B cell (primary cell): ENCODE measurements around the gene NEUROD1.

Experiments used
- EZH2 ChIP-seq: IDR thresholded peaks from 2 replicates; pipeline ENCODE4 v1.6.1; 2012; ENCODE audit warnings: borderline replicate concordance, low read depth, mild to moderate bottlenecking, moderate library complexity, low read length; ENCODE audit not compliant: insufficient read depth, poor library complexity, severe bottlenecking
- TF ChIP-seq, protein P1 (sequence below): fragments of 200-600 bp; IDR thresholded peaks from one replicate; pipeline ENCODE4 v1.8.0; 2022; ENCODE audit warnings: antibody characterized with exemption, mild to moderate bottlenecking

DNA sequence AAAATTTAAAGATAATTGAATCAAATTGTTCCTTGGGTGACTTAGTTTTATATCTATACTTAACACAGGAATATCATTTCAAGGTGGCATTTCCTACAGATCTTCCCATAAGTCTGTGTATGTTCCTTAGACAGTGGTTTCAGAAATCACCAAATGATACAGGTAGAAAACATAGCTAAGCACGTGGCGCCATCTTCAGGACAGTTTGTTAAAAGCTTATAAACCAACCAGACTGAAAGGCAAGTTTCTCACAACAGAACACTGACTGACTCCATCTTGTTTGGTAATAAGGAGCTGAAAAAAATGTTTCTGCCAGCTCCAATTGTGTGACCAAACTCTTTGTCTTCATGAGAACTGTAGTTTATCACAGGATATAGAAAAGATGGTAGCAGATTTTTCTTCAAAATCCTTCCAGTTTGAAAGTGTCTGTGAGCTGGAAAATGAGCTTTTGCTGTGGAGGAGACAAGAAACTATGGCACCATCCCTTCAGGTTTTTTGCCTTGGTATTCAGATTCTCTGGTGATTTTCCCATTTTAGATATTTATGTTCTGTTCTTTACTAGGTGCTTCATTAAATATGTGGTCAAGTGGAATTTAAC, 34.8 kb upstream of the NEUROD1 start:
- TF ChIP-seq, protein P1, sequence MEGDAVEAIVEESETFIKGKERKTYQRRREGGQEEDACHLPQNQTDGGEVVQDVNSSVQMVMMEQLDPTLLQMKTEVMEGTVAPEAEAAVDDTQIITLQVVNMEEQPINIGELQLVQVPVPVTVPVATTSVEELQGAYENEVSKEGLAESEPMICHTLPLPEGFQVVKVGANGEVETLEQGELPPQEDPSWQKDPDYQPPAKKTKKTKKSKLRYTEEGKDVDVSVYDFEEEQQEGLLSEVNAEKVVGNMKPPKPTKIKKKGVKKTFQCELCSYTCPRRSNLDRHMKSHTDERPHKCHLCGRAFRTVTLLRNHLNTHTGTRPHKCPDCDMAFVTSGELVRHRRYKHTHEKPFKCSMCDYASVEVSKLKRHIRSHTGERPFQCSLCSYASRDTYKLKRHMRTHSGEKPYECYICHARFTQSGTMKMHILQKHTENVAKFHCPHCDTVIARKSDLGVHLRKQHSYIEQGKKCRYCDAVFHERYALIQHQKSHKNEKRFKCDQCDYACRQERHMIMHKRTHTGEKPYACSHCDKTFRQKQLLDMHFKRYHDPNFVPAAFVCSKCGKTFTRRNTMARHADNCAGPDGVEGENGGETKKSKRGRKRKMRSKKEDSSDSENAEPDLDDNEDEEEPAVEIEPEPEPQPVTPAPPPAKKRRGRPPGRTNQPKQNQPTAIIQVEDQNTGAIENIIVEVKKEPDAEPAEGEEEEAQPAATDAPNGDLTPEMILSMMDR, result peak; percentile 84
- TF ChIP-seq EZH2, result no peak
